ENCODE data around the gene HIGD1A. TPM values are rescaled to one million over a fixed set of nuclear protein-coding genes. Genes with fewer than 3 reads are reported as not detected.

The HIGD1A gene
- total and polyA plus RNA-seq, 9 of the 15 experiments (the other 6 are each of a cell fraction or from before 2014, with no cell fraction given): 165 to 1,185 (median 333) TPM

- TF ChIP-seq SMAD3 (CRISPR knock-in tag; conservative IDR thresholded peaks at IDR 0.05) (peak; percentile 92), BCL6 (CRISPR knock-in tag; IDR thresholded peaks at IDR 0.05) (no peak), NR2C1 (IDR thresholded peaks at IDR 0.05) (no peak), NR2C1 (tag; IDR thresholded peaks at IDR 0.05) (0 out of 2 replicates have a peak, but pooled peaks have one; percentile 37), ATF4 (CRISPR knock-in tag; IDR thresholded peaks at IDR 0.05) (peak; percentile 77), TBL1XR1 (IDR thresholded peaks at IDR 0.05; ENCODE audit: low read length in 2 of 2) (peak; percentile 71 to 95; a peak in 3 of 4 replicates), RAD51 (IDR thresholded peaks at IDR 0.05; ENCODE audit: borderline replicate concordance, low read depth) (no peak), ESRRA (IDR thresholded peaks at IDR 0.05; ENCODE audit: borderline replicate concordance, low read depth) (peak; percentile 69; the same call in 1 of the 2 replicates), ZNF431 (CRISPR knock-in tag; IDR thresholded peaks at IDR 0.05) (peak; percentile 62; the same call in 1 of the 2 replicates), SMARCA4 (IDR thresholded peaks at IDR 0.05) (peak; percentile 98), ARHGAP35 (IDR thresholded peaks at IDR 0.05; ENCODE audit: partially characterized antibody) (no peak), MTA1 (IDR thresholded peaks at IDR 0.05; ENCODE audit: borderline replicate concordance) (peak; percentile 64), HMBOX1 (IDR thresholded peaks at IDR 0.05) (peak; percentile 96), SP2 (IDR thresholded peaks at IDR 0.05; ENCODE audit: extremely low read depth, low read depth, low read length, poor library complexity, severe bottlenecking) (no peak), TEAD1 (CRISPR knock-in tag; IDR thresholded peaks at IDR 0.05) (peak in 1 of 2 experiments; percentile 87; a peak in 2 of 4 replicates), ZNF766 (CRISPR knock-in tag; conservative IDR thresholded peaks at IDR 0.05) (peak; percentile 80), TFAP4 (CRISPR knock-in tag; IDR thresholded peaks at IDR 0.05; ENCODE audit: borderline replicate concordance) (0 out of 2 replicates have a peak, but pooled peaks have one; percentile 2), ILF3 (IDR thresholded peaks at IDR 0.05; ENCODE audit: borderline replicate concordance) (no peak), CXXC5 (CRISPR knock-in tag; IDR thresholded peaks at IDR 0.05) (peak; percentile 52), MAZ (CRISPR knock-in tag; conservative IDR thresholded peaks at IDR 0.05 in 1 of 2, IDR thresholded peaks at IDR 0.05 in 1 of 2) (peak; percentile 51 to 77; a peak in 2 of 4 replicates), ZFP36 (IDR thresholded peaks at IDR 0.05; ENCODE audit: low read depth, low read length, partially characterized antibody) (peak; percentile 26), MECOM (CRISPR knock-in tag; IDR thresholded peaks at IDR 0.05) (no peak), BMI1 (IDR thresholded peaks at IDR 0.05; ENCODE audit: low read length) (no peak)
These were observed 32.1 kb upstream of the HIGD1A start (continued) for GRCh38 chr3:42836150-42837123.
